Measurements from ENCODE around the gene IL11RA.
A peak's percentile ranks its signal among the peaks of the same experiment; 100 is the strongest.

The IL11RA gene

GRCh38 chr9:34675869-34676268 lies 23.9 kb downstream of the IL11RA start:
- Histone ChIP-seq H3K27me3 (replicated peaks; ENCODE audit: control insufficient read depth, insufficient read depth, low read length) (no peaks in the 10 kb centered on the region), H3K4me3 (replicated peaks; ENCODE audit: low read depth, low read length) (no peak overlapping the region), H3K36me3 (ENCODE audit: control insufficient read depth, insufficient read depth, low read length) (no peaks in the 10 kb centered on the region)
- no peak for DNase-seq (ENCODE audit: extremely low read depth, insufficient read length)
- TF ChIP-seq, protein P1, sequence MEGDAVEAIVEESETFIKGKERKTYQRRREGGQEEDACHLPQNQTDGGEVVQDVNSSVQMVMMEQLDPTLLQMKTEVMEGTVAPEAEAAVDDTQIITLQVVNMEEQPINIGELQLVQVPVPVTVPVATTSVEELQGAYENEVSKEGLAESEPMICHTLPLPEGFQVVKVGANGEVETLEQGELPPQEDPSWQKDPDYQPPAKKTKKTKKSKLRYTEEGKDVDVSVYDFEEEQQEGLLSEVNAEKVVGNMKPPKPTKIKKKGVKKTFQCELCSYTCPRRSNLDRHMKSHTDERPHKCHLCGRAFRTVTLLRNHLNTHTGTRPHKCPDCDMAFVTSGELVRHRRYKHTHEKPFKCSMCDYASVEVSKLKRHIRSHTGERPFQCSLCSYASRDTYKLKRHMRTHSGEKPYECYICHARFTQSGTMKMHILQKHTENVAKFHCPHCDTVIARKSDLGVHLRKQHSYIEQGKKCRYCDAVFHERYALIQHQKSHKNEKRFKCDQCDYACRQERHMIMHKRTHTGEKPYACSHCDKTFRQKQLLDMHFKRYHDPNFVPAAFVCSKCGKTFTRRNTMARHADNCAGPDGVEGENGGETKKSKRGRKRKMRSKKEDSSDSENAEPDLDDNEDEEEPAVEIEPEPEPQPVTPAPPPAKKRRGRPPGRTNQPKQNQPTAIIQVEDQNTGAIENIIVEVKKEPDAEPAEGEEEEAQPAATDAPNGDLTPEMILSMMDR (IDR thresholded peaks at IDR 0.05; ENCODE audit: insufficient read depth, low read length, poor library complexity, severe bottlenecking): no peak

DNA sequence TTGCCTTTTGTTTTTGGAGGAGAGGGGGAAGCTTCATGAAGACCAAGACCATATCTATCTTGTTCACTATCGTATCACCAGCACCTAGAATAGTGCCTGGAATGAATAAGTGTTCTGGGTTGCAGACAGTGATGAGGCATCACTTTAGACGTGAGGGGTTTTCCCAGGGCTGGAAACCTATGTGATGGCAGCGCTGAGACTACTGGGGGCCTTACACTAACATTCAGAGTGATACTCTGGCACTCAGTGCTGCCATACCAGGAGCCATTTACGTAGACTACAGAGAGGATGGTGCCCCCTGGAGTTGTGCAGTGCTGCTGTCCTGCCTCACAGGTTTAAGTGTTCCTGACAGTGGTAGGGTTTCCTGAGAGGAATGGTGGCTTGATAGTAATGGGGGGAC lies 32.2 kb downstream of the IL11RA start:
- Histone ChIP-seq H3K27me3 (replicated peaks; ENCODE audit: control insufficient read depth, insufficient read depth, low read length) (no peaks in the 10 kb centered on the region), H3K4me3 (replicated peaks; ENCODE audit: low read depth, low read length) (no peak overlapping the region), H3K36me3 (ENCODE audit: control insufficient read depth, insufficient read depth, low read length) (no peaks in the 10 kb centered on the region)
- DNase-seq (ENCODE audit: extremely low read depth, insufficient read length): no peak
- TF ChIP-seq, protein P1 (IDR thresholded peaks at IDR 0.05; ENCODE audit: insufficient read depth, low read length, poor library complexity, severe bottlenecking): peak; percentile 7

DNA sequence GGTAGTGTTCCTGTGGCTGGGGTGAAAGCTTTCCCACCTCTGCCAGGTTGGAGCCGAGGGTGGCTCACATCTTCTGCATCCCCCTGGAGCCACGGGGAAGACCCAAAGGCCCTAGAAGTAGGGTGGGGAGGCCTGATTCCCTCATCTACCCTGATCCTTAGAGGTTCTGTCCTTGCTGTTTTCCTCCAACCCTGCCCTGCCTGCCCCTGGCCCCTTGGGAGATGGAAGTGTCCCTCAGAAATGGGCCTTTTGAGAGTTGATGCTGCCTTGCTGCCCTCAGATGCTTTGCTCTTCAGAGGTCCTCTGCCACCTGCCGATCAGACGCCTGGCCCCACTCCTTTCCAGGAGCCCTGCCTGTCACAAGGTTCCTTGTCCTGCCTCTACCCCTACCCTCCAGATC lies 32.8 kb downstream of the IL11RA start:
- TF ChIP-seq, protein P1 (IDR thresholded peaks at IDR 0.05; ENCODE audit: insufficient read depth, low read length, poor library complexity, severe bottlenecking): no peak
- no peak for DNase-seq (ENCODE audit: extremely low read depth, insufficient read length)
- H3K4me3 ChIP-seq (replicated peaks; ENCODE audit: low read depth, low read length): no peak overlapping the region

GRCh38 chr9:34685591-34685990 lies 33.6 kb downstream of the IL11RA start:
- TF ChIP-seq, protein P1 (IDR thresholded peaks at IDR 0.05; ENCODE audit: insufficient read depth, low read length, poor library complexity, severe bottlenecking): no peak

More for the DNA sequence above, 32.8 kb downstream of the IL11RA start:
- H3K36me3 ChIP-seq (ENCODE audit: control insufficient read depth, insufficient read depth, low read length): no peaks in the 10 kb centered on the region
- no peaks in the 10 kb centered on the region for H3K27me3 ChIP-seq (replicated peaks; ENCODE audit: control insufficient read depth, insufficient read depth, low read length)

GRCh38 chr9:34686231-34686630 lies 34.2 kb downstream of the IL11RA start:
- no peak for DNase-seq (ENCODE audit: extremely low read depth, insufficient read length)
- TF ChIP-seq, protein P1 (IDR thresholded peaks at IDR 0.05; ENCODE audit: insufficient read depth, low read length, poor library complexity, severe bottlenecking): no peak
- no peaks in the 10 kb centered on the region for H3K27me3 ChIP-seq (replicated peaks; ENCODE audit: control insufficient read depth, insufficient read depth, low read length)
- H3K36me3 ChIP-seq (ENCODE audit: control insufficient read depth, insufficient read depth, low read length): no peaks in the 10 kb centered on the region
- H3K4me3 ChIP-seq (replicated peaks; ENCODE audit: low read depth, low read length): no peak overlapping the region

More at GRCh38 chr9:34685591-34685990, 33.6 kb downstream of the IL11RA start:
- H3K36me3 ChIP-seq (ENCODE audit: control insufficient read depth, insufficient read depth, low read length): no peaks in the 10 kb centered on the region
- H3K27me3 ChIP-seq (replicated peaks; ENCODE audit: control insufficient read depth, insufficient read depth, low read length): no peaks in the 10 kb centered on the region
- no peak overlapping the region for H3K4me3 ChIP-seq (replicated peaks; ENCODE audit: low read depth, low read length)
- no peak for DNase-seq (ENCODE audit: extremely low read depth, insufficient read length)

- DNase-seq (ENCODE audit: extremely low read depth, insufficient read length): no peak
- no peaks in the 10 kb centered on the region for H3K27me3 ChIP-seq (replicated peaks; ENCODE audit: control insufficient read depth, insufficient read depth, low read length)
- H3K4me3 ChIP-seq (replicated peaks; ENCODE audit: low read depth, low read length): no peak overlapping the region
- TF ChIP-seq, protein P1 (IDR thresholded peaks at IDR 0.05; ENCODE audit: insufficient read depth, low read length, poor library complexity, severe bottlenecking): no peak
- H3K36me3 ChIP-seq (ENCODE audit: control insufficient read depth, insufficient read depth, low read length): no peaks in the 10 kb centered on the region
These were observed 34.7 kb downstream of the IL11RA start for GRCh38 chr9:34686732-34687131.

All from GM06990 (cell line).